Ectodermal cell (in vitro differentiated cells): ENCODE data around the gene CDH24.

Experiments used
- H3K27ac ChIP-seq: 2 replicates; pipeline ENCODE4 v1.7.0; 2013; ENCODE audit warnings: mild to moderate bottlenecking, low read depth, low read length; ENCODE audit not compliant: insufficient read depth, poor library complexity, severe bottlenecking
- H3K27me3 ChIP-seq: 2 replicates; pipeline ENCODE4 v1.7.0; 2013; ENCODE audit warnings: mild to moderate bottlenecking, low read length; ENCODE audit not compliant: insufficient read depth, control insufficient read depth, poor library complexity, severe bottlenecking
- H3K36me3 ChIP-seq: one replicate; pipeline ENCODE4 v1.7.0; 2013; ENCODE audit warnings: low read length; ENCODE audit not compliant: control insufficient read depth, insufficient read depth
- H3K4me1 ChIP-seq: one replicate; pipeline ENCODE4 v1.7.0; 2013; ENCODE audit warnings: low read length; ENCODE audit not compliant: control insufficient read depth, insufficient read depth
- H3K4me3 ChIP-seq: 2 replicates; pipeline ENCODE4 v1.7.0; 2013; ENCODE audit warnings: low read depth, low read length, control low read depth; ENCODE audit not compliant: insufficient read depth
- H3K9me3 ChIP-seq: 2 replicates; pipeline ENCODE4 v1.7.0; 2013; ENCODE audit warnings: mild to moderate bottlenecking, low read length, moderate library complexity; ENCODE audit not compliant: control insufficient read depth
- WGBS, 2 experiments: methylation state at CpG; one replicate each; pipeline ENCODE4 v1.1.7; 2013; ENCODE audit warnings: missing lambda C conversion rate in 2 of 2; 5-methylcytosine and 5-hydroxymethylcytosine counted together

CDH24 gene

GRCh38 chr14:23054000-23054811 is 3.1 kb downstream of the CDH24 start:
- WGBS, 2 experiments, result 83 to 89% methylated on average over 17 of the region's 17 CpGs
- no peaks in the 10 kb centered on the region for H3K27me3 ChIP-seq
- H3K4me1 ChIP-seq, result peaks cover 4% of the 10 kb centered on the region
- H3K4me3 ChIP-seq, result no peak overlapping the region
- H3K36me3 ChIP-seq, result peaks cover 26% of the 10 kb centered on the region
- no peaks in the 10 kb centered on the region for H3K9me3 ChIP-seq
- no peak overlapping the region for H3K27ac ChIP-seq

- Histone ChIP-seq H3K9me3 (no peaks in the 10 kb centered on the region), H3K27ac (no peak overlapping the region), H3K4me1 (peaks cover 4% of the 10 kb centered on the region), H3K27me3 (no peaks in the 10 kb centered on the region), H3K36me3 (peaks cover 24% of the 10 kb centered on the region), H3K4me3 (no peak overlapping the region)
- 97% methylated on average over 10 of the region's 10 CpGs for WGBS, 2 experiments
Measured at GRCh38 chr14:23053426-23053825, 3.9 kb downstream of the CDH24 start.

- H3K4me3 ChIP-seq, result no peak overlapping the region
- no peaks in the 10 kb centered on the region for H3K27me3 ChIP-seq
- peaks cover 4% of the 10 kb centered on the region for H3K4me1 ChIP-seq
- WGBS, 2 experiments, result 78% methylated on average over 3 of the region's 3 CpGs
- H3K9me3 ChIP-seq, result no peaks in the 10 kb centered on the region
- H3K36me3 ChIP-seq, result peaks cover 24% of the 10 kb centered on the region
- no peak overlapping the region for H3K27ac ChIP-seq
Measured at GRCh38 chr14:23052671-23053070, 4.6 kb downstream of the CDH24 start.

- H3K27ac ChIP-seq, result no peak overlapping the region
- H3K27me3 ChIP-seq, result no peaks in the 10 kb centered on the region
- H3K4me1 ChIP-seq, result peaks cover 4% of the 10 kb centered on the region
- 79 to 80% methylated on average over 14 of the region's 14 CpGs for WGBS, 2 experiments
- H3K36me3 ChIP-seq, result peaks cover 24% of the 10 kb centered on the region
- no peak overlapping the region for H3K4me3 ChIP-seq
- H3K9me3 ChIP-seq, result no peaks in the 10 kb centered on the region
Measured at GRCh38 chr14:23052182-23052623, 5.1 kb downstream of the CDH24 start.

GRCh38 chr14:23051141-23052057 is 5.9 kb downstream of the CDH24 start:
- 94 to 97% methylated on average over 5 of the region's 5 CpGs for WGBS, 2 experiments
- no peak overlapping the region for H3K27ac ChIP-seq
- H3K27me3 ChIP-seq, result no peaks in the 10 kb centered on the region
- H3K36me3 ChIP-seq, result peaks cover 24% of the 10 kb centered on the region
- H3K9me3 ChIP-seq, result no peaks in the 10 kb centered on the region
- no peak overlapping the region for H3K4me3 ChIP-seq
- peaks cover 4% of the 10 kb centered on the region for H3K4me1 ChIP-seq

- no peaks in the 10 kb centered on the region for H3K27me3 ChIP-seq
- H3K4me3 ChIP-seq, result no peak overlapping the region
- H3K36me3 ChIP-seq, result peaks cover 24% of the 10 kb centered on the region
- no peaks in the 10 kb centered on the region for H3K9me3 ChIP-seq
- 96 to 97% methylated on average over 9 of the region's 9 CpGs for WGBS, 2 experiments
- H3K4me1 ChIP-seq, result peaks cover 4% of the 10 kb centered on the region
- H3K27ac ChIP-seq, result no peak overlapping the region
Measured at GRCh38 chr14:23049011-23049410, 8.3 kb downstream of the CDH24 start.

GRCh38 chr14:23047751-23048693 is 9.3 kb downstream of the CDH24 start:
- no peaks in the 10 kb centered on the region for H3K27me3 ChIP-seq
- H3K4me3 ChIP-seq, result no peak overlapping the region
- WGBS, 2 experiments, result 96 to 97% methylated on average over 85 of the region's 85 CpGs
- no peak overlapping the region for H3K27ac ChIP-seq
- peaks cover 24% of the 10 kb centered on the region for H3K36me3 ChIP-seq
- peaks cover 12% of the 10 kb centered on the region for H3K4me1 ChIP-seq
- H3K9me3 ChIP-seq, result no peaks in the 10 kb centered on the region

- H3K36me3 ChIP-seq, result peaks cover 20% of the 10 kb centered on the region
- no peaks in the 10 kb centered on the region for H3K27me3 ChIP-seq
- H3K4me1 ChIP-seq, result peaks cover 12% of the 10 kb centered on the region
- 77 to 78% methylated on average over 6 of the region's 6 CpGs for WGBS, 2 experiments
- H3K27ac ChIP-seq, result no peak overlapping the region
- H3K9me3 ChIP-seq, result no peaks in the 10 kb centered on the region
- H3K4me3 ChIP-seq, result no peak overlapping the region
Measured at GRCh38 chr14:23047034-23047634, 10.2 kb downstream of the CDH24 start.
